NCI-H2107 (cell line): Measurements from ENCODE around the gene TLE5.
"Not testable (repeated sequence)": the region's sequence is repeated elsewhere in the genome, so short reads cannot be mapped to it uniquely, and the experiment has no call there.

ENCODE experiments used
- DNase-seq: peaks from one replicate; lab custom pipeline; 2025; lab: John Stamatoyannopoulos, UW

The TLE5 gene

GRCh38 chr19:3061182-3062161, 823 bp downstream of the TLE5 start:
- no peak for DNase-seq

GRCh38 chr19:3060857-3061181, 1.5 kb downstream of the TLE5 start:
- DNase-seq: no peak

GRCh38 chr19:3059653-3060052, 2.6 kb downstream of the TLE5 start:
- DNase-seq: no peak

DNA sequence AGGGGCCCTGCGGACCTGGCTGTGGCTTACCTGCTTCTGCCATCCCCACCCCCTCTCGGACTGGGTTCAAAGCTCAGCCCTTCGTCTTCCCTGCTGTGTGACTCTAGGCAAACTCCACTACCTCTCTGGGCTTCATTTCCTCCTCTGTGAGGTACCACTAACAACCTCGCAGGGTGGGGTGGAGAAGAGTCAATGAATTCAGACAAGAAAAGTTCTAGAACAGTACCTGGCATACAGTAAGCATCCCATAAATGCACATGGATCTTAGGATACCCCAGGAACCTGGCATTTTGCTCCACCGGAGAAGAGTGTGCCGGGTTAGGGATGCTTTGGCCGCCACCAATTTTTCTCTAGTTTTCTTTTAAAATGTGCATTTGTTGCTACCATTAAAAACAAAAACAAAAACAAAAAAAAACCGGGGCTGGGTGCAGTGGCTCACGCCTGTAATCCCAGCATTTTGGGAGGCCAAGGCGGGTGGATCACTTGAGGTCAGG, 3.4 kb downstream of the TLE5 start:
- DNase-seq: no peak

- no peak for DNase-seq
Observed at GRCh38 chr19:3058009-3058820, 4.1 kb downstream of the TLE5 start.

- DNase-seq: peak; percentile 43
Observed at GRCh38 chr19:3057275-3057714, 5.0 kb downstream of the TLE5 start.

DNA sequence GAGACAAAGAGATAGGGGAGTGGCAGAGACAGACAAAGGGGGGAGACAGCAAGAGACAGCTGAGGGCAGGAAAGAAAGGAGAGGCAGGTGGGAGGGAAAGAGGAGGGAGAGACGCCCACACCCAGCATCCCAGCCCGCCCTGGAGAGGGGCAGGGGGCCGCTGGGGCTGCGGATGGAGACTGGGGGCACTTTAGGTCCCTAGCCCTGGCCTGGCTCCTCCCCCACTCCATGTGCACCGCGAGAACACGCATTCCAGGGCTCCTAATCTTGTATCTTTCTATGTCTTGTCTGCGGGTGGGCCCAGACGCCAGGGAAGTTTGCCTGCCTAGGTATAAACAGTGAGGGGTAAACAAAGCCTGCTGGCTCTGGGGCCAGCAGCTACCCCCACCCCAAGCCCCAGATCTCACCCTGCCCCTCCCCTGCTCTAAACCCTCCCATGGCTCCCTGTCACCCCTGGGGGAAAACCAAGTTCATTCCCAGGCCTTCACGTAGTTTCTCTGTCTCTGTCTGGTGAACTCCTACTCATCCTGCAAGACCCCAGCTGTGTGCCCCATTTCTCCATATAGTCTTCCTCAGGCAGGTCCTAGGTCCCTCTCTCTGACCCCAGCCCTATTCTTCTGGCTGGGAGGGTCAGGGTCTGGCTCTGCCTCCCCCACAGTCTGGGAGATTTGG, 5.7 kb downstream of the TLE5 start:
- DNase-seq: no peak

DNA sequence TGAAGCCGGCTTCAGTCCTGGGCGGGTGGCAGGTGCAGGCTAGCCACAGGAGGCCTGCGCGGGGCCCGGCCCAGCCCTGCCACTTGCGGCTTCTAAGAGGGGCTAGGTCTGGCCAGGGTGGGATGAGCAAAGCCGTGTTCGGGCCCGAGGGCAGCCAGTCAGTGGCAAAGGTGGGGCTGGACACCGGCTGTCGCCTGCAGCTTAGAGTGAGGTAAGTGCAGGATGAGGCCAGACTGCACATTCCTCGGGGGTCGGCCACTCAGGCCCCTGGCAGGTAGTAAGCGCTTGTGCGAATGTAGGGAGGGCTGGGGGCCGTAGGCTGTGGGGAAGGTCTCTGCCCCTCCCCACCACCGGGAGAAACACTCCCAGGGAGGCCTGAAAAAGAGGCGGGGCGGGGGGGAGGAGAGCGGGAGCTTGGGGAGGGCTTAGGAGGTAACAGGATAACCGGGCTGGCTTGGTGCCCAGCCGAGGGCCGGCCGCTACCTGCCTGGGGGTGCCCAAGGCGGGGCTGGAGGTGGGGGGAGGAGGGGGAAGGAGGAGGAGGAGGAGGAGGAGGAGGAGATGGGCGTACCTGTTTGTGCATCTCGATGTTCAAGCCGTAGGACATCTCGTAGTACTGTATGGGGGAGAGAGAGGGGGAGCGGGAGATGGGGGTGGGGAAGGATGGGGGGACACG, 6.4 kb downstream of the TLE5 start:
- peak; percentile 85 for DNase-seq

GRCh38 chr19:3054972-3055740, 7.1 kb downstream of the TLE5 start:
- DNase-seq: no peak

DNA sequence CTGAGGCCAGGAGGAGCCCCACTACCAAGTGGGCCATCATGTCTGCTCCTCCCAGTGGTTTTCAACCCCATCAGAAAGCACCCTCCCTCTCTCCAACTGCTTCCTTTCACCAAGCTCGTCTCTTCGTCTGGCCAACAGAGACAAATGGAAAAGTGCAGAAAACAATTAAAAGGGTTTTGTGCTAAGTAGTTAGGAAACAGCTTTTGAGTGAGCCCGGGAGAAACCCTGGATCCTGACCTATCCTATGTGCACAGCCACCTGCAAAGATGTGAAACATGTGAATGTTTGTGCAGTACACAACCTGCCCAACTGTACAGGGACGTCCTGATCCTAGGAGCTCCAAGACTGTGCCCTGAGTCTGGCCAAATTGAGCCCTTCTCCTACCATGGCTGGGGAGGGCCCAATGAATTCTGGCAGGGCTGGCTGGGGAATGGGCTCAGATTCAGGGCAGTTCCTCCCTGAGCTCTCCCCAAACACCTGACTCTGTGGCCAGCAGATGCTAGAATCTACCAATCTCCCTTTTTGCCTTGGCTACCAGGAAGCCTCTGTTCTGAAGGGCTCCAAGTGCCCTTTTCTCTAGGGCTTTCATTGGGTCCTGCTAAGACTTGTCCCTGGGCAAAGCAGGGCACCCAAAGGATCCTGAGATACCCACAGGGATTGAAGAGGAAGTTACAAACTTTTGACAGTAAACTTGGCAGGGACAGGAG, 7.9 kb downstream of the TLE5 start:
- DNase-seq: no peak

- DNase-seq: no peak
Observed at GRCh38 chr19:3053780-3054179, 8.5 kb downstream of the TLE5 start.

DNA sequence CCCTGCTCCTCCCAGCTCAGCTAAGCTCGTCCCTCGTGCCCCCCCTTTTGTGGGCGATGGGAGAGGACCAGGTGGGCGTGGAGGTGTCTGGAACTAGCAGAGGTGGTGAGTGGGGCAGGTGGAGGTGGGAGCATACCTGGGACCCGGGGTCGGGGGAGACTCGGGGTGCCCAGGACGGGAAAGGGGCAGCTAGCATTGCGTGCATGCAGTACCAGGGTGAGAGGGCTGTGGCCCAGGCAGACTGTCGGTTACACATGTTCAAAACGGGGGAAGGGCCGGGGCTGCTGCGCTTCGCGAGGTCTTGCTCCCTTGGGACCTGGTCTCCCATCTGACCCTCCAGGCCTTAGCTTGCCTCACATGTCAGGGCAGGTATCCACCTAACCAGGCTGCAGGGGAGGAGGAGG, 9.1 kb downstream of the TLE5 start:
- no peak for DNase-seq

- not testable (repeated sequence) for DNase-seq
Observed at GRCh38 chr19:3050016-3050415, 12.3 kb downstream of the TLE5 start.

DNA sequence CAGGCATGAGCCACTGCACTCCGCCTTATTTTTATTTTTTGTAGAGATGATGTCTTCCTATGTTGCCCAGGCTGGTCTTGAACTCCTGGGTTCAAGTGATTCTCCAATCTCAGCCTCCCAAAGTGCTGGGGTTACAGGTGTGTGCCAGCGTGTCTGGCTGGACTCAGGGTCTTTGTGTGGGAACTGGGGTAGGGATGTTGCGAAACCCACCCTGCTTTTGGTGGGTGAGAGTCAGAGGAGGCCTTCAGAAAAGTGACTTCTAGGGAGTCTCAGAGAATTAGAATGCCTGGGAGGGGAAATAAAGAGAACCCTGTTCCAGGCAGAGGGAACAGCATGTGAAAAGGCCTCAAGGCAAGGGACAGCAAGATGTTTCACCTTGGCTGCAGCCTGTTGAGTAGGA, 13.2 kb downstream of the TLE5 start:
- DNase-seq: no peak

DNA sequence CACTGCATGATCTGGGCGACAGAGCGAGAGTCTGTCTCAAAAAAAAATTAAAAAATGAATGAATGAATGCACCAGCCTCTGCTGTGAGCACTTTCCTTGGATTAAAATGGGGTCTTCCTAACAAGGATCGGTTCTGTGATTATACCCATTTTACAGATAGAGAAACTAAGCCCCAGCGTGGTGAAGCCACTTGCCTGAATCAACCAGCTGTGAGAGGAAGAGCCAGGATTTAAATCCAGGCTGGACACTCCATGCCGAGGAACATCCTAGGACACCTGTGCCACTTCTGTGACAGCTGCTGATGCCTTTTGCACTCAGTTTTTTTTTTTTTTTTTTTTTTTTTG, 14.1 kb downstream of the TLE5 start:
- no peak for DNase-seq

- DNase-seq: peak; percentile 63
Observed at GRCh38 chr19:3047496-3048189, 14.7 kb downstream of the TLE5 start.

DNA sequence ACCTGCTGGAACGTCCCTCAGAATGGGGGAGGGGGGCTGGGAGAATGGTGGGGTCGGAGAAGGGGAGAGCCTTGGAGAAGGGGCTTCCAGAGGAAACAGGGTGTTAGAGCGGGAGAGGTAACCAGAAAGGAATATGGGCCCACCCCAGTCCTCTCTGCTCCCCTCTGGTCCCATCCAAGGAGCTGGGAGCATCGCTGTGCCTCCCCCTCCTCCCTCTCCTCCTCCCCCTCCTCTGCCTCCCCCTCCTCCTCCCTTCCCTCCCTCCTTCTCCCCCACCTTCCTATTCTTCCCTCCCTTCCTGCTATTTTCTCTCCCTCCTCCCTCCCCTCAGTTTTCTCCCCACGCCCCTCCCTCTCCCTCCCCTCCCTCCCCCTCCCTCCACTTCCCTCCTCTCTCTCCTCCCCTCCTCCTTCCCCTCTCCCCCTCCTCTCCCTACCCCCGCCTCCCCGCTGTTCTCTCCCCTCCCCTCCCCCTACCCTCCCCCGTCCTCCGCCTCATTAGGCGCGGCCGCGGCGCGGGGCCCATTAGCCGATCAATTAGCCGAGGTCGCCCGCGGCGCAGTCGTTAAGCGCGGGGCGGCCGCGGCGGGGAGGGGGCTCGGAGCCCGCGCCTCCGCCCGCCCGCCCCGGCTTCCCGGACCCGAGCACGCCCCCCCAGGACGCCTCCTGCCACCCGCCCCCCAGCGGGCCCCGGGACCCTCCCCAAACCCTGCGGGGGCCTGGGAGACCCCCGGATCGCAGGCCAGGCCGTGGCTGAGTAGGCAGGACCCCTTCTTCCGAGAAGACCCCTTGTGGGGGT, 15.4 kb downstream of the TLE5 start:
- peak; percentile 35 for DNase-seq

DNA sequence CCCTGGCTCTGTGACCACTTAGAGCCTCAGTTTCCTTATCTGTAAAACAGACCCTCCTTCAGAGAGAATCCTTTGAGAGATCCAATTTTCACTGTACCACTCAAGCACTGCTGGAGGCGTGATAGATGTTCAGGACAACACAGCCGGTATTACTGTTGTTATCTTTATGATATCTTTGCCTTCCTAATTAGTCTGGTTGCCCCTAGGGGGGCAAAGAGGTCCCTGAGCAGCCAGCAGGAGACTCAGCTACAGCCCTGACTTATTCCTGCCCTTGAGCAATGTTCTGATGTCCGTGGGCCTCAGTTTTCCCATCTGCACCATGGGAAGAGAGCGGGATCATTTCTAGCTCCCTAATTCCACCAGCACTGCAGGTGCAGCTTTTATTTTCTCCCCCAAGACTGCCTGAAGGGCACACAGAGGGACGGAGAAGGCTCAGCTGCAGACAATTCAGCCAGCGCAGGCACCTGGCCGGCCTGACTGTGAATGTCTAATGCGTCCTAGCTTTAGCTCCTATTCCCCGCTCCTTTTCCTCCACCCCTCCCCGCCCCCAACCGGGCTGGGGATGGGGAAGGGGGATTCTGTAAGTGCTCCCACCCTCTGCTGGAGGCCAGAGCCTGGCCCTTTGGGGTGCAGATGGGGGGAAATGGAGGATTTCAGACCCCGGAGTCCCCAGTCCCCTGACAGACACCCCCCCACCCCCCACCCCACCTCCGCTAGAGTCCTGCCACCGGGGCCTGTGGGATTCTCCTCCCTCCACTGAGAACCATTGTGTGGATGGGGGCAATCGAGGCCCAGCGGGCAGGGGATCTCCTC, 16.2 kb downstream of the TLE5 start:
- no peak for DNase-seq
